ENCODE results near the gene TSPAN5.

The TSPAN5 gene

GRCh38 chr4:98646422-98646821 lies 12.0 kb downstream of the TSPAN5 start:
- no peak for DNase-seq (ENCODE audit: low read depth in 2 of 3, low spot score in 2 of 3)

- DNase-seq (ENCODE audit: low read depth in 2 of 3, low spot score in 2 of 3): no peak
Observed at GRCh38 chr4:98645527-98645926, 12.9 kb downstream of the TSPAN5 start.

GRCh38 chr4:98643755-98644154 lies 14.7 kb downstream of the TSPAN5 start:
- DNase-seq (ENCODE audit: low read depth in 2 of 3, low spot score in 2 of 3): no peak

- DNase-seq (ENCODE audit: low read depth in 2 of 3, low spot score in 2 of 3): no peak
Observed at GRCh38 chr4:98642991-98643426, 15.4 kb downstream of the TSPAN5 start.

GRCh38 chr4:98641906-98642668 lies 16.3 kb downstream of the TSPAN5 start:
- DNase-seq (ENCODE audit: low read depth in 2 of 3, low spot score in 2 of 3): no peak

- no peak for DNase-seq (ENCODE audit: low read depth in 2 of 3, low spot score in 2 of 3)
Observed at GRCh38 chr4:98641376-98641775, 17.0 kb downstream of the TSPAN5 start.

GRCh38 chr4:98639523-98639922 lies 18.9 kb downstream of the TSPAN5 start:
- no peak for DNase-seq (ENCODE audit: low read depth in 2 of 3, low spot score in 2 of 3)

- DNase-seq (ENCODE audit: low read depth in 2 of 3, low spot score in 2 of 3): no peak
Observed at GRCh38 chr4:98639108-98639507, 19.3 kb downstream of the TSPAN5 start.

- no peak for DNase-seq (ENCODE audit: low read depth in 2 of 3, low spot score in 2 of 3)
Observed at GRCh38 chr4:98638661-98639060, 19.8 kb downstream of the TSPAN5 start.

GRCh38 chr4:98634061-98634460 lies 24.4 kb downstream of the TSPAN5 start:
- no peak for DNase-seq (ENCODE audit: low read depth in 2 of 3, low spot score in 2 of 3)

GRCh38 chr4:98633159-98633558 lies 25.3 kb downstream of the TSPAN5 start:
- DNase-seq (ENCODE audit: low read depth in 2 of 3, low spot score in 2 of 3): no peak

- no peak for DNase-seq (ENCODE audit: low read depth in 2 of 3, low spot score in 2 of 3)
Observed at GRCh38 chr4:98632258-98632657, 26.2 kb downstream of the TSPAN5 start.

GRCh38 chr4:98631506-98631905 lies 26.9 kb downstream of the TSPAN5 start:
- DNase-seq (ENCODE audit: low read depth in 2 of 3, low spot score in 2 of 3): no peak

GRCh38 chr4:98630737-98631454 lies 27.5 kb downstream of the TSPAN5 start:
- DNase-seq (ENCODE audit: low read depth in 2 of 3, low spot score in 2 of 3): no peak

GRCh38 chr4:98627531-98628257 lies 30.7 kb downstream of the TSPAN5 start:
- no peak for DNase-seq (ENCODE audit: low read depth in 2 of 3, low spot score in 2 of 3)

GRCh38 chr4:98626350-98626749 lies 32.1 kb downstream of the TSPAN5 start:
- DNase-seq (ENCODE audit: low read depth in 2 of 3, low spot score in 2 of 3): no peak

- DNase-seq (ENCODE audit: low read depth in 2 of 3, low spot score in 2 of 3): no peak
Observed at GRCh38 chr4:98625920-98626319, 32.5 kb downstream of the TSPAN5 start.

- no peak for DNase-seq (ENCODE audit: low read depth in 2 of 3, low spot score in 2 of 3)
Observed at GRCh38 chr4:98625399-98625798, 33.0 kb downstream of the TSPAN5 start.

- DNase-seq (ENCODE audit: low read depth in 2 of 3, low spot score in 2 of 3): no peak
Observed at GRCh38 chr4:98624642-98625041, 33.8 kb downstream of the TSPAN5 start.

- no peak for DNase-seq (ENCODE audit: low read depth in 2 of 3, low spot score in 2 of 3)
Observed at GRCh38 chr4:98624144-98624543, 34.3 kb downstream of the TSPAN5 start.

- DNase-seq (ENCODE audit: low read depth in 2 of 3, low spot score in 2 of 3): no peak
Observed at GRCh38 chr4:98623126-98623802, 35.1 kb downstream of the TSPAN5 start.
